ENCODE measurements around the gene GSTCD.
"Not testable (repeated sequence)": the region's sequence is repeated elsewhere in the genome, so short reads cannot be mapped to it uniquely, and the experiment has no call there.

The GSTCD gene

GRCh38 chr4:105715692-105716278, 7.2 kb downstream of the GSTCD start:
- Histone ChIP-seq H3K4me1 (ENCODE audit: insufficient read depth, low read length) (peaks cover 2% of the 10 kb centered on the region; the same call in 1 of the 2 replicates), H3K27ac (ENCODE audit: low read depth, low read length) (no peak overlapping the region)
- WGBS, result 90% methylated on average over 4 of the region's 4 CpGs

GRCh38 chr4:105719204-105719603, 10.6 kb downstream of the GSTCD start:
- H3K9me3 ChIP-seq (ENCODE audit: insufficient read depth, low read depth, low read length), result no peaks in the 10 kb centered on the region
- 88% methylated on average over 2 of the region's 2 CpGs for WGBS

More at GRCh38 chr4:105715692-105716278, 7.2 kb downstream of the GSTCD start:
- Histone ChIP-seq H3K36me3 (ENCODE audit: insufficient read depth, low read length) (peaks cover 31% of the 10 kb centered on the region), H3K4me3 (ENCODE audit: low read length) (no peak overlapping the region), H3K9ac (ENCODE audit: low read depth, low read length) (no peak overlapping the region), H3K27me3 (ENCODE audit: insufficient read depth, low read length) (no peaks in the 10 kb centered on the region), H3K9me3 (ENCODE audit: insufficient read depth, low read depth, low read length) (no peaks in the 10 kb centered on the region)

GRCh38 chr4:105725623-105726022, 17.0 kb downstream of the GSTCD start:
- Histone ChIP-seq H3K9me3 (ENCODE audit: insufficient read depth, low read depth, low read length) (peaks cover 15% of the 10 kb centered on the region), H3K4me3 (ENCODE audit: low read length) (no peak overlapping the region), H3K27me3 (ENCODE audit: insufficient read depth, low read length) (no peaks in the 10 kb centered on the region), H3K4me1 (ENCODE audit: insufficient read depth, low read length) (no peaks in the 10 kb centered on the region), H3K36me3 (ENCODE audit: insufficient read depth, low read length) (peaks cover 88% of the 10 kb centered on the region), H3K27ac (ENCODE audit: low read depth, low read length) (no peak overlapping the region), H3K9ac (ENCODE audit: low read depth, low read length) (no peak overlapping the region)
- WGBS, result 95% methylated on average over 2 of the region's 2 CpGs

More at GRCh38 chr4:105719204-105719603, 10.6 kb downstream of the GSTCD start:
- no peaks in the 10 kb centered on the region for H3K27me3 ChIP-seq (ENCODE audit: insufficient read depth, low read length)
- H3K36me3 ChIP-seq (ENCODE audit: insufficient read depth, low read length), result peaks cover 60% of the 10 kb centered on the region
- H3K9ac ChIP-seq (ENCODE audit: low read depth, low read length), result no peak overlapping the region
- H3K4me3 ChIP-seq (ENCODE audit: low read length), result no peak overlapping the region
- no peak overlapping the region for H3K27ac ChIP-seq (ENCODE audit: low read depth, low read length)
- no peaks in the 10 kb centered on the region for H3K4me1 ChIP-seq (ENCODE audit: insufficient read depth, low read length)

GRCh38 chr4:105729895-105730294, 21.3 kb downstream of the GSTCD start:
- not testable (repeated sequence) for H3K27me3 ChIP-seq (ENCODE audit: insufficient read depth, low read length); H3K9ac ChIP-seq (ENCODE audit: low read depth, low read length); H3K4me3 ChIP-seq (ENCODE audit: low read length); H3K4me1 ChIP-seq (ENCODE audit: insufficient read depth, low read length); H3K27ac ChIP-seq (ENCODE audit: low read depth, low read length)
- 94% methylated on average over 4 of the region's 4 CpGs for WGBS
- Histone ChIP-seq H3K36me3 (ENCODE audit: insufficient read depth, low read length) (peaks cover 55% of the 10 kb centered on the region), H3K9me3 (ENCODE audit: insufficient read depth, low read depth, low read length) (peaks cover 15% of the 10 kb centered on the region)

GRCh38 chr4:105735217-105735616, 26.6 kb downstream of the GSTCD start:
- H3K27me3 ChIP-seq (ENCODE audit: insufficient read depth, low read length); H3K4me1 ChIP-seq (ENCODE audit: insufficient read depth, low read length); H3K4me3 ChIP-seq (ENCODE audit: low read length); H3K27ac ChIP-seq (ENCODE audit: low read depth, low read length); H3K9ac ChIP-seq (ENCODE audit: low read depth, low read length): not testable (repeated sequence)
- Histone ChIP-seq H3K36me3 (ENCODE audit: insufficient read depth, low read length) (peaks cover 31% of the 10 kb centered on the region), H3K9me3 (ENCODE audit: insufficient read depth, low read depth, low read length) (peaks cover 32% of the 10 kb centered on the region)
- 95% methylated on average over 10 of the region's 10 CpGs for WGBS

GRCh38 chr4:105741548-105741947, 33.0 kb downstream of the GSTCD start:
- Histone ChIP-seq H3K36me3 (ENCODE audit: insufficient read depth, low read length) (peaks cover 27% of the 10 kb centered on the region), H3K9ac (ENCODE audit: low read depth, low read length) (no peak overlapping the region), H3K27ac (ENCODE audit: low read depth, low read length) (no peak overlapping the region), H3K27me3 (ENCODE audit: insufficient read depth, low read length) (no peaks in the 10 kb centered on the region), H3K4me1 (ENCODE audit: insufficient read depth, low read length) (no peaks in the 10 kb centered on the region), H3K4me3 (ENCODE audit: low read length) (no peak overlapping the region), H3K9me3 (ENCODE audit: insufficient read depth, low read depth, low read length) (peaks cover 15% of the 10 kb centered on the region)
- WGBS, result 100% methylated on average over 2 of the region's 2 CpGs

- WGBS, result 100% methylated on average over 1 of the region's 3 CpGs
- H3K9me3 ChIP-seq (ENCODE audit: insufficient read depth, low read depth, low read length), result no peaks in the 10 kb centered on the region
- no peak overlapping the region for H3K4me3 ChIP-seq (ENCODE audit: low read length)
- no peaks in the 10 kb centered on the region for H3K36me3 ChIP-seq (ENCODE audit: insufficient read depth, low read length)
- H3K27me3 ChIP-seq (ENCODE audit: insufficient read depth, low read length), result no peaks in the 10 kb centered on the region
- no peak overlapping the region for H3K27ac ChIP-seq (ENCODE audit: low read depth, low read length)
- no peaks in the 10 kb centered on the region for H3K4me1 ChIP-seq (ENCODE audit: insufficient read depth, low read length)
- H3K9ac ChIP-seq (ENCODE audit: low read depth, low read length), result no peak overlapping the region
These were observed 39.6 kb downstream of the GSTCD start for GRCh38 chr4:105748222-105748621.

GRCh38 chr4:105751718-105752299, 43.2 kb downstream of the GSTCD start:
- no peaks in the 10 kb centered on the region for H3K36me3 ChIP-seq (ENCODE audit: insufficient read depth, low read length)

GRCh38 chr4:105753361-105753760, 44.8 kb downstream of the GSTCD start:
- Histone ChIP-seq H3K36me3 (ENCODE audit: insufficient read depth, low read length) (no peaks in the 10 kb centered on the region), H3K9ac (ENCODE audit: low read depth, low read length) (no peak overlapping the region), H3K27ac (ENCODE audit: low read depth, low read length) (no peak overlapping the region), H3K4me3 (ENCODE audit: low read length) (no peak overlapping the region), H3K9me3 (ENCODE audit: insufficient read depth, low read depth, low read length) (no peaks in the 10 kb centered on the region), H3K27me3 (ENCODE audit: insufficient read depth, low read length) (no peaks in the 10 kb centered on the region), H3K4me1 (ENCODE audit: insufficient read depth, low read length) (no peaks in the 10 kb centered on the region)
- WGBS, result no CpG with 5 or more reads among the region's 1 CpG

More at GRCh38 chr4:105751718-105752299, 43.2 kb downstream of the GSTCD start:
- Histone ChIP-seq H3K27ac (ENCODE audit: low read depth, low read length) (no peak overlapping the region), H3K4me3 (ENCODE audit: low read length) (no peak overlapping the region), H3K4me1 (ENCODE audit: insufficient read depth, low read length) (no peaks in the 10 kb centered on the region), H3K27me3 (ENCODE audit: insufficient read depth, low read length) (no peaks in the 10 kb centered on the region), H3K9ac (ENCODE audit: low read depth, low read length) (no peak overlapping the region), H3K9me3 (ENCODE audit: insufficient read depth, low read depth, low read length) (no peaks in the 10 kb centered on the region)
- 90% methylated on average over 1 of the region's 2 CpGs for WGBS

GRCh38 chr4:105755375-105755774, 46.8 kb downstream of the GSTCD start:
- no peak overlapping the region for H3K27ac ChIP-seq (ENCODE audit: low read depth, low read length)
- no peaks in the 10 kb centered on the region for H3K9me3 ChIP-seq (ENCODE audit: insufficient read depth, low read depth, low read length)
- no peaks in the 10 kb centered on the region for H3K4me1 ChIP-seq (ENCODE audit: insufficient read depth, low read length)
- no peak overlapping the region for H3K4me3 ChIP-seq (ENCODE audit: low read length)
- H3K27me3 ChIP-seq (ENCODE audit: insufficient read depth, low read length), result no peaks in the 10 kb centered on the region
- no peak overlapping the region for H3K9ac ChIP-seq (ENCODE audit: low read depth, low read length)
- H3K36me3 ChIP-seq (ENCODE audit: insufficient read depth, low read length), result no peaks in the 10 kb centered on the region

GRCh38 chr4:105758958-105759357, 50.4 kb downstream of the GSTCD start:
- no peak overlapping the region for H3K9ac ChIP-seq (ENCODE audit: low read depth, low read length)
- no peaks in the 10 kb centered on the region for H3K9me3 ChIP-seq (ENCODE audit: insufficient read depth, low read depth, low read length)
- H3K4me3 ChIP-seq (ENCODE audit: low read length), result no peak overlapping the region
- H3K27ac ChIP-seq (ENCODE audit: low read depth, low read length), result no peak overlapping the region
- H3K4me1 ChIP-seq (ENCODE audit: insufficient read depth, low read length), result no peaks in the 10 kb centered on the region
- whole genome bisulfite sequencing, result no CpG with 5 or more reads among the region's 1 CpG
- no peaks in the 10 kb centered on the region for H3K27me3 ChIP-seq (ENCODE audit: insufficient read depth, low read length)
- no peaks in the 10 kb centered on the region for H3K36me3 ChIP-seq (ENCODE audit: insufficient read depth, low read length)
